GM12892 (cell line): Measurements from ENCODE around the gene SPESP1.

Experiments used
- POLR2A ChIP-seq: IDR thresholded peaks from 2 replicates; pipeline ENCODE4 v1.6.1; 2011; ENCODE audit warnings: low read depth, low read length, control low read depth
- POLR2AphosphoS5 ChIP-seq: IDR thresholded peaks from 2 replicates; pipeline ENCODE4 v1.6.1; 2011; ENCODE audit warnings: low read depth, low read length, control low read depth
- TAF1 ChIP-seq: IDR thresholded peaks from 2 replicates; pipeline ENCODE4 v1.6.1; 2011; ENCODE audit warnings: low read depth, mild to moderate bottlenecking, control low read depth, low read length, borderline replicate concordance

DNA sequence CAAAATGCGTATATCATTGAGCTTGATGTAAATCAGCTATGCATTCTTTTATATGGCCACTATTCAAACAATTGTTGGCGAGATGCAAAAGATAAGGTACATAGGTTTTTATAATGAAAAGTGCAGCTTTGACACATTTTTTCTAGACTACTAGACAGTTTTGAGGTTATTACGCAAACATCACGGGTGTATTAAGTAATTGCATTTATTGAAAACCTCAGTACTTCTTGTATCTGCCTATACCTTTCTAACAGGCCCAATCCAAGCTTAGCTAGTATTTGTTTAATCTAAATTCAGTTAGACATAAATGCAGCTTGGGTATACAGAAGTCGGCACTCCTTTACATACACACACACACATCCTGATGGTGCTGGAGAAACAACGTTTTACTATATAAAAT is 2.7 kb downstream of the SPESP1 start:
- TF ChIP-seq POLR2A, result no peak
- no peak for TF ChIP-seq POLR2AphosphoS5
- TF ChIP-seq TAF1, result no peak
